Peyer's patch (tissue), 4 donors: ENCODE measurements around the gene PTPRA. TPM values are rescaled to one million over a fixed set of nuclear protein-coding genes. Genes with fewer than 3 reads are reported as not detected.

Source experiments
- DNase-seq, 3 donors: peaks; one replicate each; pipeline ENCODE4 v3.0.0-alpha.2; 2017 to 2019
- H3K27ac ChIP-seq, 4 donors: fragments of 200-600 bp; sonication (generic); one replicate each; pipeline ENCODE4 v1.5.1; 2016 to 2019
- H3K27me3 ChIP-seq, 2 donors: fragments of 200-600 bp; sonication (generic); one replicate each; pipeline ENCODE4 v1.5.1; 2019
- H3K36me3 ChIP-seq, 3 donors: fragments of 200-600 bp; sonication (generic); one replicate each; pipeline ENCODE4 v1.5.1; 2016 to 2019
- H3K4me1 ChIP-seq, 4 donors: fragments of 200-600 bp; sonication (generic); one replicate each; pipeline ENCODE4 v1.5.1; 2016 to 2019
- H3K4me3 ChIP-seq, 4 donors: fragments of 200-600 bp; sonication (generic); 1 replicate in 3 of 4; 2 replicates in 1 of 4; pipeline ENCODE4 v1.5.1; 2016 to 2019; ENCODE audit warnings: mild to moderate bottlenecking in 1 of 4
- H3K9me3 ChIP-seq, 4 donors: fragments of 200-600 bp; sonication (generic); one replicate each; pipeline ENCODE4 v1.5.1; 2016 to 2019; ENCODE audit warnings: mild to moderate bottlenecking in 1 of 4
- CTCF ChIP-seq, 6 experiments: fragments of 450-650 bp in 4 of 6; fragments of 200-600 bp in 2 of 6; sonication (generic) in 1 of 6; IDR thresholded peaks; one replicate each; pipeline ENCODE4 v1.5.1; 2017 to 2019; ENCODE audit warnings: antibody characterized with exemption in 6 of 6, mild to moderate bottlenecking in 3 of 6, moderate library complexity in 1 of 6
- POLR2A ChIP-seq, 2 donors: fragments of 450-650 bp; IDR thresholded peaks; one replicate each; pipeline ENCODE4 v1.5.1; 2017; ENCODE audit warnings: antibody characterized with exemption in 2 of 2, mild to moderate bottlenecking in 2 of 2, moderate library complexity in 2 of 2
- total RNA-seq, 4 donors: library from RNA; depleted of rRNA; stranded (reverse); fragments of >200 nt; gene quantifications; one replicate each; pipeline ENCODE4 v1.1.0, GENCODE V29; 2016

Gene PTPRA
- total RNA-seq, 4 donors from 2014 or later, result 22.8 to 52.8 (median 36.5) TPM

GRCh38 chr20:3081641-3082040 lies 208.4 kb downstream of the PTPRA start:
- no peak for TF ChIP-seq POLR2A (IDR thresholded peaks at IDR 0.05)
- TF ChIP-seq CTCF (IDR thresholded peaks at IDR 0.05), result no peak
- H3K4me1 ChIP-seq, result peaks cover 0 to 24% (median 10%) of the 10 kb centered on the region in 4 donors
- peaks cover 0 to 19% of the 10 kb centered on the region in 2 donors for H3K27me3 ChIP-seq
- H3K4me3 ChIP-seq, result no peak overlapping the region
- H3K36me3 ChIP-seq, result no peaks in the 10 kb centered on the region
- no peak overlapping the region for H3K27ac ChIP-seq
- no peak for DNase-seq
- no peaks in the 10 kb centered on the region for H3K9me3 ChIP-seq

- Histone ChIP-seq H3K27ac (no peak overlapping the region), H3K4me3 (peak overlapping the region; percentile 15 to 51 (median 43)), H3K9me3 (no peaks in the 10 kb centered on the region), H3K36me3 (no peaks in the 10 kb centered on the region), H3K4me1 (peaks cover 0 to 24% (median 10%) of the 10 kb centered on the region in 4 donors), H3K27me3 (peaks cover 0 to 19% of the 10 kb centered on the region in 2 donors)
- no peak for DNase-seq
- TF ChIP-seq POLR2A (IDR thresholded peaks at IDR 0.05) (no peak), CTCF (IDR thresholded peaks at IDR 0.05) (no peak)
Observed at GRCh38 chr20:3082306-3082951, 209.1 kb downstream of the PTPRA start.

- Histone ChIP-seq H3K4me1 (peaks cover 0 to 24% (median 10%) of the 10 kb centered on the region in 4 donors), H3K9me3 (no peaks in the 10 kb centered on the region), H3K27ac (no peak overlapping the region), H3K27me3 (peaks cover 0 to 19% of the 10 kb centered on the region in 2 donors), H3K36me3 (no peaks in the 10 kb centered on the region), H3K4me3 (peak overlapping the region; percentile 15 to 51 (median 43))
- no peak for DNase-seq
- TF ChIP-seq CTCF (IDR thresholded peaks at IDR 0.05) (no peak), POLR2A (IDR thresholded peaks at IDR 0.05) (no peak)
Observed at GRCh38 chr20:3082955-3083952, 210.0 kb downstream of the PTPRA start.

GRCh38 chr20:3084283-3084985 lies 211.2 kb downstream of the PTPRA start, which contains the start of gene AVP:
TSS of gene AVP (minus strand) at chr20:3084724. CDS start at chr20:3084674, 50 bp downstream.
- H3K27ac ChIP-seq, result no peak within 1 kb of the TSS
- DNase-seq, result peak in 1 of 3 donors; percentile 40
- no peak within 1 kb of the TSS for H3K4me3 ChIP-seq
- TF ChIP-seq CTCF (IDR thresholded peaks at IDR 0.05) (no peak), POLR2A (IDR thresholded peaks at IDR 0.05) (no peak)
- H3K36me3 ChIP-seq, result no peaks in the 10 kb centered on the region
- peaks cover 0 to 24% (median 10%) of the 10 kb centered on the region in 4 donors for H3K4me1 ChIP-seq
- no peaks in the 10 kb centered on the region for H3K9me3 ChIP-seq
- H3K27me3 ChIP-seq, result peaks cover 0 to 19% of the 10 kb centered on the region in 2 donors

GRCh38 chr20:3084986-3085360 lies 211.7 kb downstream of the PTPRA start:
- peaks cover 0 to 19% of the 10 kb centered on the region in 2 donors for H3K27me3 ChIP-seq
- no peak overlapping the region for H3K4me3 ChIP-seq
- peaks cover 0 to 24% (median 10%) of the 10 kb centered on the region in 4 donors for H3K4me1 ChIP-seq
- TF ChIP-seq CTCF (IDR thresholded peaks at IDR 0.05) (no peak), POLR2A (IDR thresholded peaks at IDR 0.05) (no peak)
- DNase-seq, result peak in 1 of 3 donors; percentile 28
- H3K36me3 ChIP-seq, result no peaks in the 10 kb centered on the region
- H3K9me3 ChIP-seq, result no peaks in the 10 kb centered on the region
- H3K27ac ChIP-seq, result no peak overlapping the region
